Measurements from ENCODE around the gene CATSPERE. TPM values are rescaled to one million over a fixed set of nuclear protein-coding genes. Genes with fewer than 3 reads are reported as not detected.

CATSPERE gene
- total RNA-seq, 4 donors from 2014 or later, result 0.49 to 0.58 (median 0.56) TPM; not detected in 1

DNA sequence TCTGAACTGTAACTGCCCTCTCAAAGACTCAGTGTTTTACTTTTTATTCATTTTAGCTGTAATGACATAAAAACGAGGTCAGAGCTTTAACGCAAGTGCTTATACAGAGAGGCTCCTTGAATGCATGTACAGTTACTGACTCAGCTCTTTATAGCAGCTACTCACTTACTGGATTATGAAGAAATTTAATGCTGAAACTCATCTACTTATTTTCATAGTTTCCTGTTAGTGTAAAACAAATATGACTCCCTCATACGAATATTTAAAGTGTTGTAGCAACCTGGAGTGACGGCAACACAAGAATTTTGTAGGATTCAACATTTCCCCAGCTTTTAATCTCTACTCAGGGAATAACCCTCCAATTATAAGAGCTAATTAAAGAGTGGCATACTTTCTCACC lies 42.0 kb upstream of the CATSPERE start:
- Histone ChIP-seq H3K27ac (no peak overlapping the region), H3K36me3 (peaks cover 3 to 80% of the 10 kb centered on the region in 2 donors), H3K9me3 (no peaks in the 10 kb centered on the region), H3K4me3 (no peak overlapping the region), H3K4me1 (no peaks in the 10 kb centered on the region), H3K27me3 (no peaks in the 10 kb centered on the region)
- intact Hi-C loops (cut with DNase I; ENCODE audit: low total_unique reads), result no loop called here
- TF ChIP-seq, protein P1, sequence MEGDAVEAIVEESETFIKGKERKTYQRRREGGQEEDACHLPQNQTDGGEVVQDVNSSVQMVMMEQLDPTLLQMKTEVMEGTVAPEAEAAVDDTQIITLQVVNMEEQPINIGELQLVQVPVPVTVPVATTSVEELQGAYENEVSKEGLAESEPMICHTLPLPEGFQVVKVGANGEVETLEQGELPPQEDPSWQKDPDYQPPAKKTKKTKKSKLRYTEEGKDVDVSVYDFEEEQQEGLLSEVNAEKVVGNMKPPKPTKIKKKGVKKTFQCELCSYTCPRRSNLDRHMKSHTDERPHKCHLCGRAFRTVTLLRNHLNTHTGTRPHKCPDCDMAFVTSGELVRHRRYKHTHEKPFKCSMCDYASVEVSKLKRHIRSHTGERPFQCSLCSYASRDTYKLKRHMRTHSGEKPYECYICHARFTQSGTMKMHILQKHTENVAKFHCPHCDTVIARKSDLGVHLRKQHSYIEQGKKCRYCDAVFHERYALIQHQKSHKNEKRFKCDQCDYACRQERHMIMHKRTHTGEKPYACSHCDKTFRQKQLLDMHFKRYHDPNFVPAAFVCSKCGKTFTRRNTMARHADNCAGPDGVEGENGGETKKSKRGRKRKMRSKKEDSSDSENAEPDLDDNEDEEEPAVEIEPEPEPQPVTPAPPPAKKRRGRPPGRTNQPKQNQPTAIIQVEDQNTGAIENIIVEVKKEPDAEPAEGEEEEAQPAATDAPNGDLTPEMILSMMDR (IDR thresholded peaks at IDR 0.05 in 4 of 5, conservative IDR thresholded peaks at IDR 0.05 in 1 of 5), result no peak
- TF ChIP-seq POLR2A (IDR thresholded peaks at IDR 0.05), result no peak
- in situ Hi-C loops (cut with MboI; ENCODE audit: low sequenced_read_pairs in 4 of 4), result no loop called here
- DNase-seq, result no peak
- no peak for ATAC-seq

DNA sequence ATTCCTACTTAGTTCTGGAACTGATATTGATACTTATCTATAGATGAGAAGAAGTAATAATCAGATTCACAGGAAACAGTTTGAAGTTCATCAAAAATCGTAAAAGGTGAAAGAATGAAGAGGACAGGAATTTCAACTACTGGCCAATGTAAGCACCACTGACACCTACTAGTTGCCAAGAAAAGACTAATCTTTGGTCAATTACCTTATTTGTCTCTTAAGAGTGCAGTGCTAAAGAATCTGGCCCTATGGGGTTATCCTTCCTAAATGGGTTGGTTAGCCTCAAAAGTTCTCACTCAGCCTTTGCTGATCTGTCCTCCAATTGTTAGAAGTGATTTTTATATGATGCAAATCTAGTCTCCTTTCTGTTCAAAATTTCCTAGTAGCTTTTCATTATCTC lies 38.9 kb upstream of the CATSPERE start:
- in situ Hi-C loops (cut with MboI; ENCODE audit: low sequenced_read_pairs in 4 of 4), result no loop called here
- Histone ChIP-seq H3K4me3 (no peak overlapping the region), H3K4me1 (no peaks in the 10 kb centered on the region), H3K9me3 (no peaks in the 10 kb centered on the region), H3K27ac (no peak overlapping the region), H3K27me3 (no peaks in the 10 kb centered on the region), H3K36me3 (peaks cover 3 to 52% of the 10 kb centered on the region in 2 donors)
- ATAC-seq, result no peak
- no peak for DNase-seq
- intact Hi-C loops (cut with DNase I; ENCODE audit: low total_unique reads), result no loop called here
- TF ChIP-seq, protein P1 (IDR thresholded peaks at IDR 0.05 in 4 of 5, conservative IDR thresholded peaks at IDR 0.05 in 1 of 5), result no peak
- TF ChIP-seq POLR2A (IDR thresholded peaks at IDR 0.05), result no peak

DNA sequence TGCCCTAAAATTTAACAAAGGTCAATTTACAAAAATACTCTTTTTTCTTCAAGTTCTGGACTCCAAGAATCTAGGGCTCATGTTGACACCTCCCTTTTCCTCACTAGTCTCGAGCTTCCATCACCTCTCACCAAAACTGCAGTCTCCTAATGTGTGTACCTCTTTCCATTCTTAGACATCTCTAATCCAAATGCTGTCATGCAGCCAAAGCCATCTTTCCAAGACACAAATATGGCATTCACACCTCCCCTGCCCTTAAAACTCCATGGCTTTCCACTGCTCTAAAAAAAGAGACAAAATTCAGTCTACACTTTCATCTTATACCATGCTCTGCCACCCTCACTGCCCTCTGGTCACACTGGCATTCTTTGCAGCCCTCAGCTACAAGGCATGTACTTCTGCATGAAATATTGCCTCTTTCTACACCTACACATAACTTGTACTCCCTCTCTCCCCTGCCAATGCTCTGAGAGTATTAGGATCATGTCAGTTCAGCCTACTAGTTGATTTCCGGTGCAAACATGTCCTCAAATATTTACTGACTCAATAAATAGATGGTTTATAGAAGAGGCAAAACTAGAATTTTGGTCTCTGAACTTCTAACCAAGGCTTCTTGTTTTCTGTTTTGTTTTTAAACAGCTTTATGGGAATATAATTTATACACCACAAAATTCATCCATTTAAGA lies 36.3 kb upstream of the CATSPERE start:
- DNase-seq (no peak), ATAC-seq (no peak)
- Histone ChIP-seq H3K4me1 (no peaks in the 10 kb centered on the region), H3K27me3 (no peaks in the 10 kb centered on the region), H3K9me3 (no peaks in the 10 kb centered on the region), H3K36me3 (peaks cover 0 to 39% of the 10 kb centered on the region in 2 donors), H3K4me3 (no peak overlapping the region), H3K27ac (no peak overlapping the region)
- TF ChIP-seq POLR2A (IDR thresholded peaks at IDR 0.05), result no peak
- TF ChIP-seq, protein P1 (IDR thresholded peaks at IDR 0.05 in 4 of 5, conservative IDR thresholded peaks at IDR 0.05 in 1 of 5), result no peak
- intact Hi-C loops (cut with DNase I; ENCODE audit: low total_unique reads), result no loop called here
- in situ Hi-C loops (cut with MboI; ENCODE audit: low sequenced_read_pairs in 4 of 4), result no loop called here

DNA sequence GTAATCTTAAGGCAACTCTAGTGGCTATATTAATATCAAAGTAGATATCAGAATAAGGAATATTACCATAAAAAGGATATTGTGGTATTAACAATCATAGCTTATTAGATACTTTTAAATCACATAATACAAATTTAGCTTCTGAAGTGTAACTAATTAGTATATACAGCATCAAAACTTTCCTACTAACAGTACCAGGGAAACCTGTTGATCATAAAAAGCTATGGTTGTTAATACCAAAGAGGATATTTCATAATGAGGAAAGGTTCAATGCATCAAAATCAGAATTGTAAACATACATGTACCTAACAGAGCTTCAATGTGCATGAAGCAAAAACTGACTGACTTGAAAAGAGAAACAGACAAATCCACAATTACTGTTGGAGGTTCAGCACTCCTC lies 33.4 kb upstream of the CATSPERE start:
- no peak for TF ChIP-seq POLR2A (IDR thresholded peaks at IDR 0.05)
- TF ChIP-seq, protein P1 (IDR thresholded peaks at IDR 0.05 in 4 of 5, conservative IDR thresholded peaks at IDR 0.05 in 1 of 5), result no peak
- no peak overlapping the region for H3K27ac ChIP-seq
- no peak overlapping the region for H3K4me3 ChIP-seq
- no peak for DNase-seq
- ATAC-seq, result no peak
- in situ Hi-C loops (cut with MboI; ENCODE audit: low sequenced_read_pairs in 4 of 4) (no loop called here), intact Hi-C loops (cut with DNase I; ENCODE audit: low total_unique reads) (no loop called here)
- H3K36me3 ChIP-seq, result peaks cover 2 to 40% of the 10 kb centered on the region in 2 donors
- no peaks in the 10 kb centered on the region for H3K27me3 ChIP-seq
- H3K9me3 ChIP-seq, result no peaks in the 10 kb centered on the region
- no peaks in the 10 kb centered on the region for H3K4me1 ChIP-seq

DNA sequence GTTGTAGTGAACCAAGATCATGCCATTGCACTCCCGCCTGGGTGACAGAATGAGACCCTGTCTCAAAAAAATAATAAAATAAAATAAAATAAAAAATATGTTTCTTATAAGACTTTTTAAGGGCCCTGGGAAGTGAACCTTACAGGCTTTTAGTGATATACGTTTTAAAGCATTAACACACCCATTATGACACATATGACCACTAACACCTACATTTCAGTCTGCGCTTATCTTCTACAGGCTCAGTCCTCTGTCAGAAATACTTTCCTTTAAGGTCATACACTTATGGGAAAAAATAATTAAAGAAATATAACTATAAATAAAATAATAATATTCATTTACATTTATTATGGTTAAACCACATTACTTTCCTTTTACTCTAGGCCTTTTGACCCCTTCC lies 31.3 kb upstream of the CATSPERE start:
- Histone ChIP-seq H3K4me3 (no peak overlapping the region), H3K9me3 (no peaks in the 10 kb centered on the region), H3K4me1 (no peaks in the 10 kb centered on the region), H3K27me3 (no peaks in the 10 kb centered on the region), H3K36me3 (peaks cover 2 to 31% of the 10 kb centered on the region in 2 donors), H3K27ac (no peak overlapping the region)
- ATAC-seq, result no peak
- TF ChIP-seq POLR2A (IDR thresholded peaks at IDR 0.05), result no peak
- TF ChIP-seq, protein P1 (IDR thresholded peaks at IDR 0.05 in 4 of 5, conservative IDR thresholded peaks at IDR 0.05 in 1 of 5), result no peak
- in situ Hi-C loops (cut with MboI; ENCODE audit: low sequenced_read_pairs in 4 of 4), result no loop called here
- intact Hi-C loops (cut with DNase I; ENCODE audit: low total_unique reads), result no loop called here
- no peak for DNase-seq
